Activated CD8-positive, alpha-beta memory T cell treated with anti-CD3 and anti-CD28 coated beads, Interleukin-2, amount 50 U/mL, for 24 hours (primary cell): ENCODE data around the gene CD300LD.

Experiments
- DNase-seq: peaks from one replicate; pipeline ENCODE4 v3.0.0-alpha.2; 2020; ENCODE audit errors: extremely low read depth

Gene CD300LD

GRCh38 chr17:74543891-74544760, 48.0 kb downstream of the CD300LD start:
- DNase-seq = no peak

- no peak for DNase-seq
Observed at GRCh38 chr17:74543406-74543805, 48.7 kb downstream of the CD300LD start.

- DNase-seq = no peak
Observed at GRCh38 chr17:74542727-74543383, 49.2 kb downstream of the CD300LD start.

- DNase-seq = no peak
Observed at GRCh38 chr17:74542166-74542565, 49.9 kb downstream of the CD300LD start.

GRCh38 chr17:74541176-74542111, 50.6 kb downstream of the CD300LD start:
- no peak for DNase-seq

- no peak for DNase-seq
Observed at GRCh38 chr17:74539281-74539820, 52.7 kb downstream of the CD300LD start.

- no peak for DNase-seq
Observed at GRCh38 chr17:74536890-74537289, 55.2 kb downstream of the CD300LD start.

GRCh38 chr17:74532115-74532514, 60.0 kb downstream of the CD300LD start:
- no peak for DNase-seq

GRCh38 chr17:74531231-74531761, 60.8 kb downstream of the CD300LD start, which contains the start of gene CD300LB:
TSS of gene CD300LB (minus strand) at chr17:74531475. CDS start at chr17:74531350, 125 bp downstream.
- no peak for DNase-seq

- DNase-seq = no peak
Observed at GRCh38 chr17:74530831-74531150, 61.3 kb downstream of the CD300LD start.
